ENCODE measurements around the gene MPP2.
"Not testable (repeated sequence)": the region's sequence is repeated elsewhere in the genome, so short reads cannot be mapped to it uniquely, and the experiment has no call there.

GRCh38 chr17:43927929-43928328, 20.6 kb upstream of the MPP2 start:
- TF ChIP-seq EZH2 (conservative IDR thresholded peaks at IDR 0.05; ENCODE audit: low read depth, low read length); ZIK1 (CRISPR knock-in tag; IDR thresholded peaks at IDR 0.05; ENCODE audit: borderline replicate concordance, low read depth); POLR2A (IDR thresholded peaks at IDR 0.05; ENCODE audit: insufficient read depth in 1 of 2, low read depth in 2 of 2, low read length in 2 of 2); POLR2AphosphoS5 (IDR thresholded peaks at IDR 0.05; ENCODE audit: low read depth, low read length): not testable (repeated sequence)

Data from HepG2 (cell line).